A673 (cell line): Measurements from ENCODE around the gene LMOD2. TPM values are rescaled to one million over a fixed set of nuclear protein-coding genes. Genes with fewer than 3 reads are reported as not detected.

Experiments
- BruUV-seq: library from RNA; stranded (reverse); fragments of 400-500 nt; replicated peaks from 2 replicates; lab custom pipeline; 2021; lab: Mats Ljungman, UMichigan
- CTCF ChIA-PET: fragments of 300-600 bp; sonication (Branson Sonifier 250); formaldehyde crosslinking; loops from one replicate; lab custom pipeline; 2022; ENCODE audit warnings: antibody characterized with exemption; lab: Charles Lee
- POLR2A ChIA-PET: fragments of 300-600 bp; sonication (Branson Sonifier 250); formaldehyde crosslinking; loops from one replicate; lab custom pipeline; 2022; ENCODE audit warnings: antibody characterized with exemption; ENCODE audit not compliant: low non-redundant PET; lab: Charles Lee
- DNase-seq: peaks from one replicate; pipeline ENCODE4 v3.0.0-alpha.2; 2015; ENCODE audit warnings: low spot score
- H3K27ac ChIP-seq: fragments of 200-600 bp; sonication (generic); 2 replicates; pipeline ENCODE4 v1.5.1; 2016; ENCODE audit warnings: mixed run types, low read depth, mild to moderate bottlenecking, mixed read lengths, antibody characterized with exemption, low read length; ENCODE audit not compliant: poor library complexity, severe bottlenecking
- H3K27me3 ChIP-seq: fragments of 200-600 bp; sonication (generic); replicated peaks from 2 replicates; pipeline ENCODE4 v1.6.1; 2017; ENCODE audit warnings: mixed run types, low read depth, mild to moderate bottlenecking, mixed read lengths, antibody characterized with exemption, low read length; ENCODE audit not compliant: insufficient read depth, poor library complexity
- H3K36me3 ChIP-seq: fragments of 200-600 bp; sonication (generic); 2 replicates; pipeline ENCODE4 v1.6.1; 2016; ENCODE audit warnings: mixed run types, mild to moderate bottlenecking, mixed read lengths, antibody characterized with exemption, low read length; ENCODE audit not compliant: insufficient read depth, poor library complexity, severe bottlenecking
- H3K4me1 ChIP-seq: fragments of 200-600 bp; sonication (generic); 2 replicates; pipeline ENCODE4 v1.6.1; 2017; ENCODE audit warnings: mixed run types, mild to moderate bottlenecking, mixed read lengths, antibody characterized with exemption, low read length; ENCODE audit not compliant: insufficient read depth, poor library complexity, severe bottlenecking
- H3K4me3 ChIP-seq: fragments of 200-600 bp; sonication (generic); 2 replicates; pipeline ENCODE4 v1.5.1; 2016; ENCODE audit warnings: low read depth, mixed run types, mild to moderate bottlenecking, mixed read lengths, low read length; ENCODE audit not compliant: poor library complexity, severe bottlenecking
- H3K9me3 ChIP-seq: fragments of 200-600 bp; sonication (generic); 2 replicates; pipeline ENCODE4 v1.6.1; 2016; ENCODE audit warnings: mixed run types, low read depth, mild to moderate bottlenecking, mixed read lengths, antibody characterized with exemption, low read length; ENCODE audit not compliant: poor library complexity, severe bottlenecking
- EZH2 ChIP-seq: fragments of 200-600 bp; sonication (generic); IDR thresholded peaks from 2 replicates; pipeline ENCODE4 v1.6.1; 2017; ENCODE audit warnings: borderline replicate concordance, low read depth, mild to moderate bottlenecking, mixed read lengths, antibody characterized with exemption, low read length; ENCODE audit not compliant: poor library complexity, severe bottlenecking
- intact Hi-C: fragments of 100-400 bp; cut with micrococcal nuclease; formaldehyde crosslinking; loops from one replicate; pipeline ENCODE4 v1.10.0; 2022; ENCODE audit not compliant: unreplicated experiment
- total RNA-seq: library from RNA; stranded (reverse); gene quantifications from 2 replicates; pipeline ENCODE4 v1.2.3, GENCODE V29; 2021
- TF ChIP-seq, protein P1 (sequence below): fragments of 300-800, 200-600 bp; sonication (generic); conservative IDR thresholded peaks from 2 replicates; pipeline ENCODE4 v1.5.1; 2017; ENCODE audit warnings: low read depth, mild to moderate bottlenecking, antibody characterized with exemption, low read length, moderate library complexity, mixed read lengths

The LMOD2 gene
- total RNA-seq, 1 experiment from 2014 or later, result not detected

DNA sequence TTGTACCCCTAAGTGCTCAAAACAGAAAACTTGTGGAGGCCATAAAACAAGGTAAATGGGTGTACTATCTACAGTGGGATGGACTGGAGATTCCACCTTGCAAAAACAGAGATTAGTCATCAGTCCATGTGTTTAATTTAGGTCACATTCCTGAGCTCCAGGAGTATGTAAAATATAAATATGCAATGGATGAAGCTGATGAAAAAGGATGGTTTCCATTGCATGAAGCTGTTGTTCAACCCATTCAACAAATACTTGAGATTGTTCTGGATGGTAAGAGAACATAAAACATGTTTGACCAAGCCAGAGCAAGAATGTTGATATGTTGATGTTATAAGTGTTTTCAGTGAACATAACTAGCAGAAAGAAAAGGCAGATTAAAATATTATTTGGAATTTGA lies 39.4 kb upstream of the LMOD2 start:
- no TSS peak for BruUV-seq
- no peak for DNase-seq
- no peaks in the 10 kb centered on the region for H3K4me1 ChIP-seq
- H3K27me3 ChIP-seq, result no peaks in the 10 kb centered on the region
- intact Hi-C loops, result no loop called here
- H3K9me3 ChIP-seq, result no peaks in the 10 kb centered on the region
- no peaks in the 10 kb centered on the region for H3K36me3 ChIP-seq
- TF ChIP-seq, protein P1, sequence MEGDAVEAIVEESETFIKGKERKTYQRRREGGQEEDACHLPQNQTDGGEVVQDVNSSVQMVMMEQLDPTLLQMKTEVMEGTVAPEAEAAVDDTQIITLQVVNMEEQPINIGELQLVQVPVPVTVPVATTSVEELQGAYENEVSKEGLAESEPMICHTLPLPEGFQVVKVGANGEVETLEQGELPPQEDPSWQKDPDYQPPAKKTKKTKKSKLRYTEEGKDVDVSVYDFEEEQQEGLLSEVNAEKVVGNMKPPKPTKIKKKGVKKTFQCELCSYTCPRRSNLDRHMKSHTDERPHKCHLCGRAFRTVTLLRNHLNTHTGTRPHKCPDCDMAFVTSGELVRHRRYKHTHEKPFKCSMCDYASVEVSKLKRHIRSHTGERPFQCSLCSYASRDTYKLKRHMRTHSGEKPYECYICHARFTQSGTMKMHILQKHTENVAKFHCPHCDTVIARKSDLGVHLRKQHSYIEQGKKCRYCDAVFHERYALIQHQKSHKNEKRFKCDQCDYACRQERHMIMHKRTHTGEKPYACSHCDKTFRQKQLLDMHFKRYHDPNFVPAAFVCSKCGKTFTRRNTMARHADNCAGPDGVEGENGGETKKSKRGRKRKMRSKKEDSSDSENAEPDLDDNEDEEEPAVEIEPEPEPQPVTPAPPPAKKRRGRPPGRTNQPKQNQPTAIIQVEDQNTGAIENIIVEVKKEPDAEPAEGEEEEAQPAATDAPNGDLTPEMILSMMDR, result no peak
- TF ChIP-seq EZH2, result no peak
- CTCF ChIA-PET, result no interaction called here
- H3K4me3 ChIP-seq, result no peak overlapping the region
- POLR2A ChIA-PET, result no interaction called here
- H3K27ac ChIP-seq, result no peak overlapping the region

DNA sequence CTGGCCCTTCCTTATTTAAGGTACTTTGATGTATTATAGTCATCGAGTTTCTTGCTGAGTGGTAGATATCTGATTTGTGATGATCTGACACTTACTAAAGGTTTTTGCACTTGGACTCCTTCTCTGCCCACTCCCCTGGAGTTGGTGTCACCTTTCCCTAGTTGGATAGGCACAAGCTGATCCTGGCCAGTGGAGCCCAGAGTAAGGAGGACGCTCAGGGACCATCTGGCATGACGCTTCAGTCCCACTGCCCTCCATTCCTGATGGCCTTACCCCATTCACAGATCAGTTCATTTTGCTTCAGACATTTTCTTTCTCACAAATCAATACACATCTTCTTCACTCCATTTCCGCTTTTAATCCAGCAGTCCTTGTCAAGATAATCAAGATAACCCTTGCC lies 34.0 kb upstream of the LMOD2 start:
- H3K9me3 ChIP-seq, result no peaks in the 10 kb centered on the region
- H3K36me3 ChIP-seq, result no peaks in the 10 kb centered on the region
- BruUV-seq, result no TSS peak
- POLR2A ChIA-PET, result no interaction called here
- CTCF ChIA-PET, result no interaction called here
- H3K27ac ChIP-seq, result no peak overlapping the region
- no peak for DNase-seq
- H3K27me3 ChIP-seq, result no peaks in the 10 kb centered on the region
- TF ChIP-seq, protein P1, result no peak
- TF ChIP-seq EZH2, result no peak
- no peak overlapping the region for H3K4me3 ChIP-seq
- intact Hi-C loops, result loop anchor here (10.0 kb wide), 1 partner anchor 127 kb away; no protein-coding TSS in a partner anchor
- no peaks in the 10 kb centered on the region for H3K4me1 ChIP-seq

DNA sequence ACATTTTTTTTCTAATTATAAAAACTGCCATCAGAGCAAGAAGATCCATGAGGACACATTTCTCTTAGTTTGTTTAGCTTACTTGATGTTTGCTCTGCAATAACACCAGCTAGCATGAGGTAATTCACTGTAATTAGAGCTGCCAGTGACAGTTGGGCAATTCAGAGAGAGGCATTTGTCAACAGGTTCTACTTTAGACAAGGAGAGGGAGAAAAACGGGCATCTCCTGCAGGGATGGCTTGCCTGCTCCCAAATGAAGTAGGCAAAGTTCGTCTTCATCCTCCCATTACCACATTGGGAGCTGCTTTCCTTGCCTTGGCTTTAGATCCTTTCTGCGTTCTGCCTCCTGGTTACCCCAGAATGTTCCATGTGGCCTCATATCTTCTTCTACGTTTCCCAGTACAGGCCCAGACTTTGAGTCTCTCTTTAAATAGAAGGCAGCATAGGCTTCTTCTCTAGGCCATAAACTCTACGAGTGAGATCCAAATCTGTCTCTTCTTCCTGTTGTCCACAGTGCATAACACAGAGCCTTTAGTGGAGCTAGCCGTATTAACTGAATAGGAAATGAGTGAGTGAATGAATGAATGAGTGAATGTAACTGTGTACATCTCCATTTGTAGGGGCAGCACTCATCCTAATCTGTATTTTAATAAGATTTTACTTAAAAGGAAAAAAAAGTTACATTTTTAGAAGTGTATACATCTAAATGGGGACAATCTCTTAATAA lies 32.8 kb upstream of the LMOD2 start:
- Histone ChIP-seq H3K27ac (no peak overlapping the region), H3K4me3 (no peak overlapping the region), H3K4me1 (no peaks in the 10 kb centered on the region), H3K9me3 (no peaks in the 10 kb centered on the region), H3K27me3 (no peaks in the 10 kb centered on the region), H3K36me3 (no peaks in the 10 kb centered on the region)
- ChIA-PET CTCF (no interaction called here), POLR2A (no interaction called here)
- intact Hi-C loops, result loop anchor here (10.0 kb wide), 1 partner anchor 128 kb away; no protein-coding TSS in a partner anchor
- DNase-seq, result no peak
- TF ChIP-seq, protein P1, result no peak
- TF ChIP-seq EZH2, result no peak
- no TSS peak for BruUV-seq
